Stimulated activated CD4-positive, alpha-beta T cell treated with anti-CD3 and anti-CD28 coated beads, Interleukin-1b, Interleukin-23, amount 100 ng/mL, for 4 hours (primary cell): ENCODE data around the gene ZBTB5.
"Not testable (repeated sequence)": the region's sequence is repeated elsewhere in the genome, so short reads cannot be mapped to it uniquely, and the experiment has no call there.

Experiments
- DNase-seq, 2 donors: peaks; one replicate each; pipeline ENCODE4 v3.0.0-alpha.2; 2020; ENCODE audit warnings: low read depth in 2 of 2

ZBTB5 gene

DNA sequence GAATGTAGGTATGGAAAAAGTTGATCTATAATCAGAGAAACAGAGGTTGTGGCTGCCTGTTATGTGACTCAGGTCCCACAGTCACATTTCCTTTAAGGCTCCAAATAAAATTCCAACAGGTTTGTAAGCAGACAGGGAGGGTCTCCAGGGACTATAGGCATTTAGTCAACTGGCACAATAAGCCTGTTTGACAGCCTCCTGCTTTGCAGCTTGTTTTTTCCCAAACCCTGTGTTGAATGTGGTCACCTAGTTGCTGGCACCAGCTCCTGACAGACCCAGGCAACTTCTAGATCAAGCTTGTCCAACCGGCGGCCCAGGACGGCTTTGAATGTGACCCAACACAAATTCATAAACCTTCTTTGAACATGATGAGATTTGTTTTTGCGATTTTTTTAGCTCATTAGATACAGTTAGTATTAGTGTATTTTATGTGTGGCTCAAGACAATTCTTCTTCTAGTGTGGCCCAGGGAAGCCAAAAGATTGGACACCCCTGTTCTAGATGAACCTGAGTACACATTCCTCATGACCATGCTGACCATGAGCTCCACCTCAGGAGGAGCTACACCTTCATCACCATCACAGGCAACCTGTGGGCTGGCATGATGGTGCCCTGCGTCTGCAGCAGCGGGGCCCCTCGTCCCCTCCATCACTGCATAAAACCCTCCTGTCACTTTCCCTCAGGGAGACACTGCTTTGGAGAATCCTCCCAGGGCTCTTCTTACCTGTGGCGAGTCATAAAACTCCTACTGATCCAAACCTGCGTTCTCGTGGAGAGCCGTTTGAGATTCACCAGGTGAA, 58.4 kb downstream of the ZBTB5 start:
- no peak for DNase-seq

DNA sequence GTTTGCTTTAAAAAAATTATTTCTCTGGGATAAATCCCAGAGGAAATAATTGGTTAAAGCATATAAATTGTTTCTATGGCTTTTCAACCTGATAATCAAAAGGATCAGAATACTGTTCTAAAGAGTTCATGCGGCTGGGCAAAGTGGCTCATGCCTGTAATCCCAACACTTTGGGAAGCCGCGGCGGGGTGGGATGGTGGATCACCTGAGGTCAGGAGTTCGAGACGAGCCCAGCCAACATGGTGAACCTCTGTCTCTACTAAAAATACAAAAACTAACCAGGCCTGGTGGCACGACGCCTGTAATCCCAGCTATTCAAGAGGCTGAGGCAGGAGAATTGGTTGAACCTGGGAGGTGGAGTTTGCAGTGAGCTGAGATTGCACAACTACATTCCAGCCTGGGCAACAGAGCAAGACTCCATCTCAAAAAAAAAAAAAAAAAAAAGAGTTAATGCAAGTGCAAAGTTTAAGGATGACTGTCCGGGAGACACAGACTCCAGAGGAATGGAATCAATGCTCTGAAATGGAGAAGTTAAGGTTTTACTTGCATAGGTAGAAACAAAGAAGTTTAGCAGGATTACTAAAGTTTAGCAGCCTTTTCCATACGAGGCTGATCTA, 59.4 kb downstream of the ZBTB5 start:
- no peak for DNase-seq

DNA sequence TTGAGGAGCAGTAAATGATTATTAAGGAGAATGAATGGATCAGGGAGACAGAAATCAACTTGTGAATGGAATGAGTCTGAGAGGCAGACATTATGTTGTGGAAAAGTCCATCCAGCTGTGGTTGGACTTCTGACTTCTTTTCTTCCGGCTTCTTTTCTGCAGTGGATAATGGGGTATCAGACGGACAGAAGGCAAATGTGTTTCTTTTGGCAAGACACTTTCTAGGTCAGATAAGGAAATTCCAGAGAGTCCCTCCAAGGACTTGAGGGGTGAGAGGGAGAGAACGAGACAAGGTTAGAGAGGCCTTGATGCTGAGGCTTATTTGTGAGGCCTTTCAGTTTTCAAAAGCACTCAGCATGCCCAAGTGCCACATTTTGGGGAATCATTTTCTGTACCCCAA, 59.9 kb downstream of the ZBTB5 start:
- no peak for DNase-seq

DNA sequence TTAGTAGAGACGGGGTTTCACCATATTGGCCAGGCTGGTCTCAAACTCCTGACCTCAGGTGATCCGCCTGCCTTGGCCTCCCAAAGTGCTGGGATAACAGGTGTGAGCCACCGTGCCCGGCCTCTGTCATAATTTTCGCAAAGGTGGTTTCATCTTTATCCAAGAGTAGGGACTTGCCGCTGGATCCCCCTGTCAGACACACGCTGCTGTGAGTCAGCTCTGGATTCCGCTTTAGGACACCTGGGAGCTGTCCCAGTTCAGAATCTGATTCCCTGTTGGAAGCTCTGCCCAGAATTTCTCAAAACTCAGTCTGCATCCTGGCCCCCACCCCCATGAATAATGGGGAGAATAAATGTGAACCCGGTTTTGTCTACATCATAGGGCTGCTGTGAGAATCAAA, 60.7 kb downstream of the ZBTB5 start:
- DNase-seq, result no peak

DNA sequence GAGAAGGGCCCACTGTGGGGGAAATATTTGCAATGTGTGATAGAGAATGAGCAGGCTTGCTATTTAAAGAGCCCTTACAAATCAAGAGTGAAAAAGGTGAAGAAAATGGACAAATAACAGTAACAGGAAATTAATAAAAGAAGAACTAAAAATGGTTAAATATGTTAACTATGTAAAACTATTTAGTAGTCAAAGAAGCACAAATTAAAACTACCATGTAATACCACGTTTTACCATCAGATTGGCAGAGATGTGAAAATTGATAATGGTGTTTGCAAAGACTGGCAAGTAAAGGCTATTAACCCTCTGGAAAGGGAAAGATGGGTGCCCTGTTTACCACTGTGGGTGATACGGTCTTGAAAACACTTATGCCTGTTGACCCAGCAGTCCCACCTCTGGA, 65.9 kb downstream of the ZBTB5 start:
- no peak for DNase-seq

DNA sequence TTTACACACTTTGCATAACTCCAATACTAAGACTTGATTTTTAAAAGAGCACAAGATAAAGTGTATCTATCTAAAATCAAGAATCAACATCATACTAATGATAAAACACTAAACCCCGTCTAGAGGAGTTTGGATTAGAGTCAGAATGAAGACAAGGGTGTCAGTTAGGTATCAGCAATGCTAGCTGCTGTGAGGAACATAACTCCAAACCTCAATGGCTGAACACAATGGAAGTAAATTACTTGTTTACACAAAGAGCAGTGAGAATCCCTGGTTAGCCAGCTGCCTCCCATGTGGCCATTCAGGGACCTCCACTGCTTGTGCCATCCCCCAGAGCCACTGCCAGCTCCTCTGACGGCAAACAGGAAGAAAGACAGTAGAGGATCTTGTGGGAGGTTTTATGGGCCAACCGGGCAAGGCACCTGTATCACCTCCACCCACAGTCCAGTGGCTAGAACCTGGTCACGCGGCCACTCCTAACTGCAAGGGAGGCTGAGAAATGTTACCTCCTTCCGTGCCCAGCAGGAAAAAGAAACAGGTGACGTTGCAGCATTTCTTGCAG, 66.7 kb downstream of the ZBTB5 start:
- DNase-seq, result no peak

DNA sequence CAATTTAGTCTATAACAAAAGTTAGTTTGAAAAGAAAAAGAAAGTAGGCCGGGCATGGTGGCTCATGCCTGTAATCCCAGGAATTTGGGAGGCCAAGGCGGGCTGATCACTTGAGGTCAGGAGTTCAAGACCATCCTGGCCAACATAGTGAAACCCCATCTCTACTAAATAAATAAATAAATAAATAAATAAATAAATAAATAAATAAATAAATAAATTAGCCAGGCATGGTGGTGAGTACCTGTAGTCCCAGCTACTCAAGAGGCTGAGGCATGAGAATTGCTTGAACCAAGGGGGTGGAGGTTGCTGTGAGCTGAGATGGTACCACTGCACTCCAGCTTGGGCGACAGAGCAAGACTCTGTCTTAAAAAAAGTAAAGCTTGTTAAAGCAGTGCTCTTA, 67.3 kb downstream of the ZBTB5 start:
- DNase-seq, result not testable (repeated sequence)

DNA sequence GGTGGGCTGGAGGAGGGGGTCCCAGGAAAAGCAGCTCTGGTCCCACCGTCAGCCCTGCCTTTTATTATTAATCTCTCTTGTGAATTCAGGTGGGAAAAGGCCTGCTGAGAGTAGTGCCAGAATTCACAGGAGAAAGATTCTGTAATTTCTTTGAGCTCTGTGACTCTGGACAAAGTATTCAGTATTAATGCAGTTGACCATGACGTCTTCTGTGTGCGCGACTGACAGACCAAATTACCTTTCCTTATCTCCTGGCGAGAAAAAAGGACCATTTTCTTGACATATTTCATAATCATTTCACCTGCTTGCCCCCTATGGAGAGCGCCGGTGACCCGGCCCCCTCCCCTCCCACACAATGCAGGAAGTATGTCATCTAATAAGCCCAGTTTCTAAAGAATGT, 69.6 kb downstream of the ZBTB5 start:
- no peak for DNase-seq

DNA sequence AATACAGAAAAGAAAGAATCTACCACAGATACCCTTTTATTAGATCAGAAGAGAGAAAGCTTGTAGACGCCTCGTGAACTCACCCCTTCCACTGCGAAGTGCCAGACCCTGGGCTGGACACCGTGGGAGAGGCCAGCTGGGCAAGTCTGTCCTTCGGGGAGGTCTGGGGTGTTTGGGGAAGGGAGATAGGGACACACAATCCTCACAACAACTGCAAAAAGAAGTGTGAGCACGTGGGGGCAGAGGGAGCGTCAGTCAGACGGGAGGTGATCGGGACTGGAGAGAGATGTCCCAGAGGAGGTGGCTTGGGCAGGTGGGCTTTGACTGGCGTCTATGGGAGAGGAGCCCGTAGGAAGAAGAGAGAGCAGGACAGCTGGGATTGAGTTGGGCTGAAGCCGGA, 70.0 kb downstream of the ZBTB5 start:
- no peak for DNase-seq

DNA sequence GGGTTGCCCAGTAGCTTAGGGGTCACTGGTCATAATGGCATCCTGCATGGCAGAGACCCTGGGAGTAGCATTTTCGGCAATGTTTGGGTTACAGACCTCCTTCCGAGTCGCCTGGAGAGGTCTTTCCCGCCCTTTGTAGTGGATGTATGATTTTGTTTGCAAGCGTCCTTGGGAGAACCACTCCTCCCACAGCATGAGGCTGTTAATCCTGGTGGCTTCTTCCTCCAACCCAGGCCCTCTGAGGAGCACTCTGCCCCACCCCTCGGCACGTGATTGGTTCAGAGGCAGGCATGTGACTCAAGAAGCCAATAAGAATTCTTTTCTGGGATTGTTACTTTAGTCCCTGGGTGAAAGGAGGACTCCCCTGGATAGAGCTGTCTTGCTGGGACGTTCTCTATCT, 73.0 kb downstream of the ZBTB5 start:
- DNase-seq, result no peak

DNA sequence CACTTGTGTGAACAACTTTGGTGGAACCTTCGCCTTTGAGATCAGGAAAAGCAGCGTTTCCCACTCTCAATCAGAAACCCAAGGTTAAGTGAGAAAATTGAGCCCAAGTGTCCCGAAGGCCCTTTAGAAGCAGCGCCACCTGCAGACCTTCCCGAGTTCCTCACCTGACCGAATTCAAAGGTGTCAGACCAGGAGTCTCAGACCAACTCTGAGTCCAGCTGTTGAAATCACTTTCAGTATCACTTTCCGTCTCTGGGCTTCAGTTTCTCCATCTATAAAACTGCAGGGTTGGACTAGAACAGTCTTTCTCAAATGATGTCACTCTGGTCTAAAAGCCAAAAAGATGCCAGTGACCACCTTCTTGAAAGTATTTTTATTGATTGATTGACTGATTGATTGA, 74.5 kb downstream of the ZBTB5 start:
- DNase-seq, result no peak
